ENCODE measurements around the gene DCD. TPM values are rescaled to one million over a fixed set of nuclear protein-coding genes. Genes with fewer than 3 reads are reported as not detected.

Gene DCD
- total and polyA plus RNA-seq, 2 of the 8 experiments (the other 6 are each of a cell fraction or from before 2014, with no cell fraction given), result not detected

- FAIRE-seq (no peak), DNase-seq (ENCODE audit: low read depth in 1 of 2, low spot score in 2 of 2) (no peak)
- H3K14ac ChIP-seq (ENCODE audit: insufficient read length), result no peak overlapping the region
- ChIA-PET POLR2A (ENCODE audit: partially characterized antibody) (no interaction called here), CTCF (ENCODE audit: partially characterized antibody) (interaction anchor here (1.5 to 9.4 kb wide), 2 partner anchors 16 to 18 kb away, joined by 3 to 88 read pairs; no protein-coding TSS in a partner anchor)
- H3K23me2 ChIP-seq (ENCODE audit: low read depth, low read length), result no peaks in the 10 kb centered on the region
- H3K56ac ChIP-seq (replicated peaks; ENCODE audit: insufficient read length, low read depth, low read length), result no peak overlapping the region
- H3K9me3 ChIP-seq (ENCODE audit: insufficient read depth in 2 of 2, low read depth in 1 of 2, low read length in 1 of 2), result no peaks in the 10 kb centered on the region
- H3K79me1 ChIP-seq (ENCODE audit: low read depth, low read length), result no peaks in the 10 kb centered on the region
- no peak overlapping the region for H3K4ac ChIP-seq (replicated peaks; ENCODE audit: insufficient read length, low read depth, low read length)
- no peak overlapping the region for H3K23ac ChIP-seq (ENCODE audit: insufficient read length)
- H4K20me1 ChIP-seq (replicated peaks in 1 of 2; ENCODE audit: control insufficient read depth in 1 of 2, insufficient read depth in 2 of 2, low read length in 2 of 2), result no peaks in the 10 kb centered on the region
- no peak overlapping the region for H2BK12ac ChIP-seq (ENCODE audit: low read depth, low read length)
- no peaks in the 10 kb centered on the region for H3K36me3 ChIP-seq (ENCODE audit: control insufficient read depth in 2 of 4, insufficient read depth in 4 of 4, low read length in 3 of 4)
- H3K9ac ChIP-seq (replicated peaks in 1 of 4; ENCODE audit: extremely low read depth in 1 of 4, low read depth in 3 of 4, low read length in 3 of 4), result no peak overlapping the region
- H3K4me2 ChIP-seq (ENCODE audit: insufficient read depth in 1 of 2, low read depth in 2 of 2, low read length in 2 of 2), result no peak overlapping the region
- no peak overlapping the region for H2BK15ac ChIP-seq (ENCODE audit: low read length)
- no peak overlapping the region for H2BK20ac ChIP-seq (ENCODE audit: low read length)
- no peak overlapping the region for H4K91ac ChIP-seq (replicated peaks; ENCODE audit: insufficient read length, low read length)
- H2AFZ ChIP-seq (ENCODE audit: low read length), result no peak overlapping the region
- H3K27ac ChIP-seq (ENCODE audit: low read depth, low read length), result no peak overlapping the region
- H3K4me3 ChIP-seq (ENCODE audit: extremely low read depth in 1 of 4, insufficient read depth in 2 of 4, low read depth in 3 of 4, low read length in 4 of 4), result no peak overlapping the region
- H2BK5ac ChIP-seq (ENCODE audit: low read depth, low read length), result no peak overlapping the region
- WGBS, 2 experiments (ENCODE audit: extremely low coverage in 1 of 2, insufficient coverage in 1 of 2, insufficient read length in 1 of 2, insufficient replicate concordance in 2 of 2, low coverage in 1 of 2, low lambda C conversion rate in 2 of 2, missing lambda C conversion rate in 1 of 2), result 90% methylated on average over 3 of the region's 3 CpGs; no CpG with 5 or more reads in 1 of the 2 experiments
- no peak overlapping the region for H3K18ac ChIP-seq (ENCODE audit: extremely low read depth, low read length)
- no peak overlapping the region for H2AK5ac ChIP-seq (ENCODE audit: low read depth, low read length)
- H4K5ac ChIP-seq (ENCODE audit: insufficient read length, low read depth, low read length), result no peak overlapping the region
- H3K27me3 ChIP-seq (replicated peaks in 1 of 4; ENCODE audit: control insufficient read depth in 3 of 4, extremely low read depth in 1 of 4, insufficient read depth in 3 of 4, low read length in 3 of 4), result peaks cover 0 to 2% (median 0%) of the 10 kb centered on the region in 4 experiments; a peak in 3 of 7 replicates
- no peak overlapping the region for H4K8ac ChIP-seq (ENCODE audit: extremely low read depth, insufficient read depth, low read length)
- no peak overlapping the region for H2BK120ac ChIP-seq (replicated peaks; ENCODE audit: low read depth, low read length)
- H3K79me2 ChIP-seq (ENCODE audit: control insufficient read depth in 1 of 2, insufficient read depth in 2 of 2, low read length in 2 of 2), result no peaks in the 10 kb centered on the region
- peaks cover 0 to 6% (median 1%) of the 10 kb centered on the region in 4 experiments; a peak in 5 of 7 replicates for H3K4me1 ChIP-seq (replicated peaks in 1 of 4; ENCODE audit: control insufficient read depth in 3 of 4, insufficient read depth in 4 of 4, low read length in 3 of 4)
- TF ChIP-seq SUZ12 (IDR thresholded peaks at IDR 0.05; ENCODE audit: low read length) (no peak), SIX5 (IDR thresholded peaks at IDR 0.05; ENCODE audit: low read depth, low read length) (no peak), CHD2 (IDR thresholded peaks at IDR 0.05; ENCODE audit: low read length) (no peak), CTBP2 (IDR thresholded peaks at IDR 0.05; ENCODE audit: borderline replicate concordance, insufficient read depth, insufficient read length, low read length) (no peak), SP2 (IDR thresholded peaks at IDR 0.05; ENCODE audit: low read length) (no peak), KDM1A (IDR thresholded peaks at IDR 0.05; ENCODE audit: borderline replicate concordance, low read length) (no peak), EZH2 (IDR thresholded peaks at IDR 0.05; ENCODE audit: low read depth, low read length, severe bottlenecking) (no peak), FOSL1 (IDR thresholded peaks at IDR 0.05; ENCODE audit: insufficient read depth, low read depth, low read length) (no peak), NRF1 (IDR thresholded peaks at IDR 0.05; ENCODE audit: low read depth, low read length) (no peak), ASH2L (IDR thresholded peaks at IDR 0.05; ENCODE audit: low read length) (no peak), POLR2A (IDR thresholded peaks at IDR 0.05; ENCODE audit: control extremely low read depth in 1 of 2, low read depth in 2 of 2, low read length in 2 of 2) (no peak), SIRT6 (IDR thresholded peaks at IDR 0.05; ENCODE audit: low read length) (no peak), MAX (IDR thresholded peaks at IDR 0.05) (no peak), MAFK (IDR thresholded peaks at IDR 0.05; ENCODE audit: low read depth, low read length) (no peak)
Observed at GRCh38 chr12:54662026-54662425, 13.9 kb upstream of the DCD start.
